WTC11 (cell line): Measurements from ENCODE around the gene HEPHL1. TPM values are rescaled to one million over a fixed set of nuclear protein-coding genes. Genes with fewer than 3 reads are reported as not detected.

Experiments used
- ATAC-seq: fragments of 200-7000 bp; cut with Tn5 transposase; 2 replicates; pipeline ENCODE4 v1.10.0; 2021; ENCODE audit warnings: mild to moderate bottlenecking, moderate library complexity
- CTCF ChIA-PET: fragments of 300-600 bp; sonication (Branson Sonifier 250); formaldehyde crosslinking; loops from one replicate; lab custom pipeline; 2021; ENCODE audit warnings: antibody characterized with exemption; lab: Charles Lee
- POLR2A ChIA-PET: fragments of 350-600 bp; sonication (Branson Sonifier 250); formaldehyde crosslinking; loops from one replicate; lab custom pipeline; 2021; ENCODE audit warnings: antibody characterized with exemption; lab: Charles Lee
- DNase-seq: peaks from one replicate; pipeline ENCODE4 v3.0.0; 2021; ENCODE audit warnings: low spot score
- H3K27ac Mint-ChIP-seq: 2 replicates; pipeline ENCODE4 v1.8.0; 2021; ENCODE audit warnings: mixed read lengths
- H3K27me3 Mint-ChIP-seq: 2 replicates; pipeline ENCODE4 v1.8.0; 2021; ENCODE audit warnings: low read depth, mild to moderate bottlenecking, moderate library complexity, mixed read lengths
- H3K36me3 Mint-ChIP-seq: 2 replicates; pipeline ENCODE4 v1.8.0; 2021; ENCODE audit warnings: mixed read lengths
- H3K4me1 Mint-ChIP-seq: 2 replicates; pipeline ENCODE4 v1.8.0; 2022; ENCODE audit warnings: mixed read lengths
- H3K4me3 Mint-ChIP-seq: 2 replicates; pipeline ENCODE4 v1.8.0; 2021; ENCODE audit warnings: mild to moderate bottlenecking, moderate library complexity, mixed read lengths
- H3K9me3 Mint-ChIP-seq: 2 replicates; pipeline ENCODE4 v1.8.0; 2021; ENCODE audit warnings: mixed read lengths
- ATF1 ChIP-seq: sonication (generic); formaldehyde crosslinking; IDR thresholded peaks from 2 replicates; pipeline ENCODE4 v1.8.1; 2023; ENCODE audit warnings: mild to moderate bottlenecking, moderate library complexity, missing genetic modification reagents
- E2F1 ChIP-seq: sonication (generic); formaldehyde crosslinking; IDR thresholded peaks from 2 replicates; pipeline ENCODE4 v1.8.0; 2022; ENCODE audit warnings: mild to moderate bottlenecking, missing genetic modification reagents
- E2F5 ChIP-seq: sonication (generic); formaldehyde crosslinking; IDR thresholded peaks from 2 replicates; pipeline ENCODE4 v1.8.1; 2022; ENCODE audit warnings: mild to moderate bottlenecking, moderate library complexity, missing genetic modification reagents
- ESRRA ChIP-seq: sonication (generic); formaldehyde crosslinking; IDR thresholded peaks from 2 replicates; pipeline ENCODE4 v1.8.1; 2022; ENCODE audit warnings: mild to moderate bottlenecking, missing genetic modification reagents, borderline replicate concordance
- HMGA2 ChIP-seq: fragments of 250-450 bp; sonication (Bioruptor Pico); IDR thresholded peaks from 2 replicates; pipeline ENCODE4 v1.4.0; 2021; ENCODE audit warnings: mild to moderate bottlenecking, moderate library complexity
- MYBL2 ChIP-seq: sonication (generic); formaldehyde crosslinking; IDR thresholded peaks from 2 replicates; pipeline ENCODE4 v1.8.1; 2023; ENCODE audit warnings: mild to moderate bottlenecking, moderate library complexity, missing genetic modification reagents
- NFYB ChIP-seq: sonication (generic); formaldehyde crosslinking; conservative IDR thresholded peaks from 2 replicates; pipeline ENCODE4 v1.8.0; 2022; ENCODE audit warnings: low read depth, missing genetic modification reagents
- OVOL2 ChIP-seq: fragments of 250-450 bp; sonication (Bioruptor Pico); IDR thresholded peaks from 2 replicates; pipeline ENCODE4 v1.9.0; 2021; ENCODE audit warnings: mild to moderate bottlenecking, borderline replicate concordance
- PRDM15 ChIP-seq: sonication (generic); formaldehyde crosslinking; IDR thresholded peaks from 2 replicates; pipeline ENCODE4 v1.8.0; 2022; ENCODE audit warnings: missing genetic modification reagents
- ZBTB21 ChIP-seq: sonication (generic); formaldehyde crosslinking; IDR thresholded peaks from 2 replicates; pipeline ENCODE4 v1.8.1; 2023; ENCODE audit warnings: mild to moderate bottlenecking, missing genetic modification reagents, borderline replicate concordance
- ZMAT4 ChIP-seq: fragments of 250-450 bp; sonication (Bioruptor Pico); IDR thresholded peaks from 2 replicates; pipeline ENCODE4 v1.9.0; 2021; ENCODE audit warnings: mild to moderate bottlenecking
- ZNF121 ChIP-seq: sonication (generic); formaldehyde crosslinking; IDR thresholded peaks from 2 replicates; pipeline ENCODE4 v1.8.0; 2023; ENCODE audit warnings: missing genetic modification reagents
- ZNF219 ChIP-seq: sonication (generic); formaldehyde crosslinking; IDR thresholded peaks from 2 replicates; pipeline ENCODE4 v1.8.0; 2023; ENCODE audit warnings: missing genetic modification reagents, mild to moderate bottlenecking, borderline replicate concordance
- ZNF232 ChIP-seq: sonication (generic); formaldehyde crosslinking; IDR thresholded peaks from 2 replicates; pipeline ENCODE4 v1.8.0; 2022; ENCODE audit warnings: mild to moderate bottlenecking, missing genetic modification reagents
- ZNF281 ChIP-seq: sonication (generic); formaldehyde crosslinking; IDR thresholded peaks from 2 replicates; pipeline ENCODE4 v1.8.0; 2023; ENCODE audit warnings: mild to moderate bottlenecking, missing genetic modification reagents
- ZNF317 ChIP-seq: sonication (generic); formaldehyde crosslinking; IDR thresholded peaks from 2 replicates; pipeline ENCODE4 v1.8.1; 2023; ENCODE audit warnings: low read depth, mild to moderate bottlenecking, moderate library complexity, missing genetic modification reagents, borderline replicate concordance
- ZNF416 ChIP-seq: fragments of 250-450 bp; sonication (Bioruptor Pico); IDR thresholded peaks from 2 replicates; pipeline ENCODE4 v1.9.0; 2021; ENCODE audit warnings: mild to moderate bottlenecking, inconsistent platforms
- total RNA-seq: library from RNA; stranded (reverse); gene quantifications from 3 replicates; pipeline ENCODE4 v1.2.3, GENCODE V29; 2021
- TF ChIP-seq, protein P1 (sequence below): sonication (generic); formaldehyde crosslinking; IDR thresholded peaks from 2 replicates; pipeline ENCODE4 v1.8.1; 2023; ENCODE audit warnings: mild to moderate bottlenecking, moderate library complexity, missing genetic modification reagents
- TF ChIP-seq, protein P2 (sequence below): sonication (generic); formaldehyde crosslinking; conservative IDR thresholded peaks from 2 replicates; pipeline ENCODE4 v1.8.1; 2022; ENCODE audit warnings: mild to moderate bottlenecking, missing genetic modification reagents

HEPHL1 gene
- total RNA-seq, 1 experiment from 2014 or later = 0.13 TPM

DNA sequence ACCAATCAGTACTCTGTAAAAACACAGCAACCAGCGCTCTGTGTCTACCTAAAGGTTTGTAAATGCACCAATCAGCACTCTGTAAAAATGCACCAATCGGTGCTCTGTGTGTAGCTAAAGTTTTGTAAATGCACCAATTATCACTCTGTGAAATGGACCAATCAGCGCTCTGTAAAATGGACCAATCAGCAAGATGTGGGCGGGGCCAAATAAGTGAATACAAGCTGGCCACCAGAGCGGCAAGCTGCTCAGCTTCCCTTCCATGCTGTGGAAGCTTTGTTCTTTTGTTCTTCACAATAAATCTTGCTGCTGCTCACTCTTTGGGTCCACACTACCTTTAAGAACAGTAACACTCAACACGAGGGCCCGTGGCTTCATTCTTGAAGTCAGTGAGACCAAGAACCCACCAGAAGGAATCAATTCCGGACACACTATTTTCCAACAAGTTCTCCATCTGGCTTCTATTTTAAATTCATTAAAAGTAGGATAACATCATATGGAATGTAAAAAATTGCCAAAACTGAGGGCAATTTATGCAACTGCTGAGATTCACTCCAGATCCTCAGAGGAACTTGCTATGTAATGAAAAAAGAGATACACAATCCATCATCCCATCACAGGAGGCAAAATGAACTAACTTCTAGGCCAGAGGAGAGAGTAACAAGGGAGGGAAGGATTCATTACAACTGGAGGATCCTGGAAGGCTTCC, 104.4 kb downstream of the HEPHL1 start:
- H3K4me3 Mint-ChIP-seq = no peak overlapping the region
- POLR2A ChIA-PET = no interaction called here
- no peak for DNase-seq

GRCh38 chr11:94127638-94128037, 106.5 kb downstream of the HEPHL1 start:
- H3K4me3 Mint-ChIP-seq = no peak overlapping the region
- CTCF ChIA-PET = interaction anchor here (0.7 to 3.0 kb wide), 4 partner anchors 45 to 232 kb away, joined by 3 to 17 read pairs (median 8); no protein-coding TSS in a partner anchor
- H3K27me3 Mint-ChIP-seq = no peaks in the 10 kb centered on the region; the same call in 1 of the 2 replicates
- peaks cover 23% of the 10 kb centered on the region for H3K4me1 Mint-ChIP-seq
- peaks cover 20% of the 10 kb centered on the region for H3K9me3 Mint-ChIP-seq
- peaks cover 30% of the 10 kb centered on the region for H3K36me3 Mint-ChIP-seq
- peak overlapping the region; percentile 90; the same call in 1 of the 2 replicates for H3K27ac Mint-ChIP-seq
- no peak for ATAC-seq
- DNase-seq = no peak
- POLR2A ChIA-PET = interaction anchor here (0.7 to 3.0 kb wide), 2 partner anchors 14 to 343 kb away, joined by 3 to 11 read pairs; partner anchors contain the start of gene MED17
- TF ChIP-seq E2F5 (CRISPR knock-in tag) (no peak), ZNF219 (CRISPR knock-in tag) (no peak), ESRRA (CRISPR knock-in tag) (no peak), ZNF232 (CRISPR knock-in tag) (no peak), ZNF121 (CRISPR knock-in tag) (no peak), ZNF416 (no peak), E2F1 (CRISPR knock-in tag) (no peak), HMGA2 (CRISPR knock-in tag) (no peak), OVOL2 (no peak), ZNF281 (CRISPR knock-in tag) (no peak)
- TF ChIP-seq, protein P1, sequence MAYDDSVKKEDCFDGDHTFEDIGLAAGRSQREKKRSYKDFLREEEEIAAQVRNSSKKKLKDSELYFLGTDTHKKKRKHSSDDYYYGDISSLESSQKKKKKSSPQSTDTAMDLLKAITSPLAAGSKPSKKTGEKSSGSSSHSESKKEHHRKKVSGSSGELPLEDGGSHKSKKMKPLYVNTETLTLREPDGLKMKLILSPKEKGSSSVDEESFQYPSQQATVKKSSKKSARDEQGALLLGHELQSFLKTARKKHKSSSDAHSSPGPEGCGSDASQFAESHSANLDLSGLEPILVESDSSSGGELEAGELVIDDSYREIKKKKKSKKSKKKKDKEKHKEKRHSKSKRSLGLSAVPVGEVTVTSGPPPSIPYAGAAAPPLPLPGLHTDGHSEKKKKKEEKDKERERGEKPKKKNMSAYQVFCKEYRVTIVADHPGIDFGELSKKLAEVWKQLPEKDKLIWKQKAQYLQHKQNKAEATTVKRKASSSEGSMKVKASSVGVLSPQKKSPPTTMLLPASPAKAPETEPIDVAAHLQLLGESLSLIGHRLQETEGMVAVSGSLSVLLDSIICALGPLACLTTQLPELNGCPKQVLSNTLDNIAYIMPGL (CRISPR knock-in tag) = no peak

More for the DNA sequence above, 104.4 kb downstream of the HEPHL1 start:
- no peak for ATAC-seq
- H3K4me1 Mint-ChIP-seq = peaks cover 39% of the 10 kb centered on the region
- CTCF ChIA-PET = no interaction called here
- no peak for TF ChIP-seq ZNF317
- TF ChIP-seq ZMAT4 (CRISPR knock-in tag) = no peak
- TF ChIP-seq NFYB = peak; percentile 53; the same call in 1 of the 2 replicates
- TF ChIP-seq ZBTB21 (CRISPR knock-in tag) = no peak
- no peak for TF ChIP-seq PRDM15 (CRISPR knock-in tag)
- no peak for TF ChIP-seq MYBL2 (CRISPR knock-in tag)
- TF ChIP-seq, protein P2, sequence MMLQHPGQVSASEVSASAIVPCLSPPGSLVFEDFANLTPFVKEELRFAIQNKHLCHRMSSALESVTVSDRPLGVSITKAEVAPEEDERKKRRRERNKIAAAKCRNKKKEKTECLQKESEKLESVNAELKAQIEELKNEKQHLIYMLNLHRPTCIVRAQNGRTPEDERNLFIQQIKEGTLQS (CRISPR knock-in tag) = no peak
- TF ChIP-seq ATF1 = no peak
- TF ChIP-seq, all 79 proteins: peak for 1
- H3K36me3 Mint-ChIP-seq = peaks cover 30% of the 10 kb centered on the region
- no peak overlapping the region for H3K27ac Mint-ChIP-seq
- H3K27me3 Mint-ChIP-seq = no peaks in the 10 kb centered on the region; the same call in 1 of the 2 replicates
- H3K9me3 Mint-ChIP-seq = peaks cover 20% of the 10 kb centered on the region
